HepG2 (cell line): ENCODE data around the gene MSGN1.

Experiments
- CEBPZ ChIP-seq: IDR thresholded peaks from 2 replicates; pipeline ENCODE4 v1.6.1; 2012; ENCODE audit warnings: low read length, improper control_type of control experiment
- CTCF ChIP-seq: sonication (generic); formaldehyde crosslinking; IDR thresholded peaks from 2 replicates; pipeline ENCODE4 v1.5.0; 2020; ENCODE audit warnings: mild to moderate bottlenecking, missing genetic modification reagents, moderate library complexity
- EZH2 ChIP-seq: conservative IDR thresholded peaks from 2 replicates; pipeline ENCODE4 v1.6.1; 2012; ENCODE audit warnings: mild to moderate bottlenecking, low read depth, low read length, moderate library complexity
- FOXM1 ChIP-seq: sonication (generic); formaldehyde crosslinking; IDR thresholded peaks from 2 replicates; pipeline ENCODE4 v1.5.0; 2020; ENCODE audit warnings: missing genetic modification reagents
- HDAC2 ChIP-seq: sonication (generic); formaldehyde crosslinking; IDR thresholded peaks from 2 replicates; pipeline ENCODE4 v1.4.0; 2020; ENCODE audit warnings: missing genetic modification reagents
- PHB2 ChIP-seq: fragments of 450-650 bp; IDR thresholded peaks from 2 replicates; pipeline ENCODE4 v1.6.1; 2018; ENCODE audit not compliant: partially characterized antibody
- ZBTB21 ChIP-seq: sonication (generic); formaldehyde crosslinking; IDR thresholded peaks from 2 replicates; pipeline ENCODE4 v1.4.0; 2020; ENCODE audit warnings: missing genetic modification reagents
- ZNF280B ChIP-seq: sonication (generic); formaldehyde crosslinking; IDR thresholded peaks from 2 replicates; pipeline ENCODE4 v1.5.0; 2020; ENCODE audit warnings: missing genetic modification reagents, mild to moderate bottlenecking, borderline replicate concordance
- ZNF558 ChIP-seq: sonication (generic); formaldehyde crosslinking; IDR thresholded peaks from 2 replicates; pipeline ENCODE4 v1.9.0; 2022; ENCODE audit warnings: mild to moderate bottlenecking, missing genetic modification reagents, borderline replicate concordance
- ZNF629 ChIP-seq: sonication (generic); formaldehyde crosslinking; conservative IDR thresholded peaks from 2 replicates; pipeline ENCODE4 v1.5.0; 2020; ENCODE audit warnings: missing genetic modification reagents

- TF ChIP-seq ZNF558 (no peak), CTCF (CRISPR knock-in tag) (no peak), ZNF280B (no peak), PHB2 (no peak), HDAC2 (CRISPR knock-in tag) (no peak), ZBTB21 (no peak), CEBPZ (no peak), EZH2 (no peak), ZNF629 (CRISPR knock-in tag) (no peak), FOXM1 (CRISPR knock-in tag) (no peak)
These were observed 12.8 kb upstream of the MSGN1 start for GRCh38 chr2:17803497-17803896.
